ENCODE measurements around the gene CDK5RAP2.
"Not testable (repeated sequence)": the region's sequence is repeated elsewhere in the genome, so short reads cannot be mapped to it uniquely, and the experiment has no call there.

Gene CDK5RAP2

DNA sequence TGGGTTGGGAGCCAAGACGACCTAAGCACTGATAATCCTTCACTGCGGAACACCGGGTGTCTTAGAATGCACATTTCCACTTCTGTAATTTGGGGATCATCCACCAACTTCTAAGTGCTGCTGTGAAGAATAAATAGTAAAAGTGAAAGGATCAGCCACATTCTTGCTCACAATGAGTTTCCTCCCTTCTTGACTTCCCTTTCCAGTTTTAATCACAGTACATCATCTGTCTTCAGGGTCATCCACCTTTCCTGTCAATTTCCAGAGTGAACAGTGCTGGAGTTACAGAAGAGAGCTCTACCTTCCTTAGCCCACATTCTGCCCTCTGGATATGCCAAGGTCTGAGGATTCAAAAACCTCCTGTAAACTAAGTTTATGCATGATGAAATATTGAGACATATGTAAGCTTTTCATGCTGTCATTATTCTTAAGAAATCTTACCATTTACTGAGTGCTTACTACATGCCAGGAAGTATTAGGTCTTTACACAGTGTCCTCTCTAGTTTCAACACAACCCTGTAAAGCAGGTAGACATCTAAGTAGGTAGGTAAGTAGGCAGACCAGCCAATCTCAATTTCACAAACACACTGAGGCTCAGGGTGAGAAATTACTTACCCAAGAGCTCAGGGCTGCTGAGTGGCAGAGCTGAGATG, 105.2 kb downstream of the CDK5RAP2 start:
- DNase-seq (ENCODE audit: low read depth, low spot score), result no peak

DNA sequence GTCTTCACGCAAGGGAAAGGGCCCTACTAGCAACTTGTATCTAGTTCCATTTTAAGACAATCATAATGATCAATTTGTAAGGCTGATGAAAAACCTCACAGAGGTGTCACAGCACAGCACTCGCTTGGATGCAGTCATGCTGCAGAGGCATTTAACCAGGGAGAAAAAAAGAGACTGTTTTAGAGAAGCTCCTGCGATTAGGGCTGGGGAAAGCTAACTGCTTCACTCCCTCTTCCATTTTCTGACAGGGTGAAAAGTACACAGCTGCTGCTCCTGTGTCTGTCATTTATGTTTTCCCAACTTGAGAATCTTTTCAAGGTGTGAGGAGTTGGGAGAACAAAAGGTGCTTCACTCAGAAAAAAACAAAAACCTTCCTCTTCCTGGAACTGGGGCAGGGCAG, 106.4 kb downstream of the CDK5RAP2 start:
- DNase-seq (ENCODE audit: low read depth, low spot score), result no peak

DNA sequence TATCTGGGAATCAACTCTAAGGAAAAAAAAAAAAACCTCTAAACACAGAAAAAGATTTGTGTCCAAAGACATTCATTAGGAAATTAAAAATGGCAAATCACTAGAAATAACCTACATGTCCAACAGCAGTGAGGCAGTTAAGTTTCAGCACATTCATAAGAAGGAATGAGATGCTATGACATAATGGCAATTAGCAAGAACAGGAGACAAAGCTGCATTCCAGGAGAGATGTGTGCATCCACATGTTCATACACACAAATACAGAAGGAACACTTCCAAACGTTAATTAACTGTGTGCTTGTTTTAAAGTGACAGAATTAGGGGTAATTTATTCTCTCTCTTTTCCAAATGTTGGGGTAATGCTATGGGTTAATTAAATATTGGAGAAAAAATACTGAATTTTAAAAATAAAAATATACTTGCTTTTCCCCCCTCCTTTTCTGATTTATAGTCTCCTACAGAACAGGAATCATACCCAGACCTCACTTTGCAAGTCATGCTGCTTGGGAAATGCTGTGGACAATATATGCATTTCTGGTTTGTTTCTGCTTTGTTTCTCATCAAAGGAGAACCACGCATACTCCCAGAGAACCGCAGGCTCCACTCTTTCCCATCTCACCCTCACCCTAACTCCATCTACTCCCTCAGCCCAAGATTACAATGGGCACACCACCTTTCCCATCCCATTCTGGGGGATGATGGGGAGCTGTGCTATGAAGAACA, 114.1 kb downstream of the CDK5RAP2 start:
- no peak for DNase-seq (ENCODE audit: low read depth, low spot score)

DNA sequence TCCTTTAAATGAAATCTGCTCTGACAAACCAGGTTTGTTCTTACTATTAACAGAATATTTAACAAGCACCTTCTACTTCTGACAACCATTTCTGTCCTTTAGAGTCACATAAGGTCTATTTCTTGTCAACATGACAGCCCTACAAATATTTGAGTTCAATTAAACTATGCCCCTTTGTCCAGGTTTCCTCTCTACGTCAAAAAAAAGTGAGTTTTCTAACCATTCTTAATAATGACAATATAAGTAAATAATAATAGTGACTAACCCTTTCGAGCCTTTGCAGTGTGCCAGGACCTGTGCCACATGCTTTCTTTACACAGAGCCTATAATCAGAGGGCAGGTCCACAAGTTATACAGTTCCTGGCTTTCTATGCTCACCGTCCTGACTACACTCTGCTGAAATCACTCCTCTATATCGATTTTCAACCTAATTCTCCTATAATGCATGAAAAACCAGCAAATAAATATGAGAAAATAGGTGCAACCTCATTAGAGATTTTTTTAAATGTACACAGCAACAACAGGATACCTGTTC, 115.0 kb downstream of the CDK5RAP2 start:
- DNase-seq (ENCODE audit: low read depth, low spot score), result no peak

DNA sequence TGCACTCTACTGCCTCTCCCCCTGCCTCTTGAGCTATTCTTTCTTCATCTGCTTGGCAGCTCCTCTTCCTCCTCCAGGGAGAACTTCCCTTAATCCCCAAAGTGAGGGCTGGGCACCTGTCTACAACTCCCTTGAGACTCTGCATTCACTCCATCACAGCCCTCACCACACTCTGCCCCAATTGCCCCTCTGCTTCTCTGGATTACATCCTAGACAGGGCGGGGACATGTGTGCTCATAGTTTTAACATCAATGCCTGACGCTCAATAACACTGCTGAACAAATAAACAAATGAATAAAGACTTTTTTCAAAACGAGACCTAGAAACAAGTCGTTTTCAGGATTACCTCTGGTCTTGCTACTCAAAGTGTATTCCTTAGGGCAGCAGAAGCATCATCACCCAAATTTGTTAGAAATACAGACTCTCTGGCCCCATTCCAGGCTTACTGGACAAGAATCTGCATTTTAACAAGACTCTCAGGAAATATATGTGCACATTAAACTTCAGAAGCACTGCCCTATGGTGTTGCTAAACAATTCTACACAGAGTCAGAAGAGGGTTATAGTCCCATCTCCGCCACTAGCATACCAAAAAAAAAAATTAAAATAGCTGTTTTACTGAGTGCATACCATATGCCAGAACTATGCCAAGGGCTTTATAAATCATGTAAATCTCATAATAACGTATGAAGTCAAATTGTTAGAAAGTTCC, 115.6 kb downstream of the CDK5RAP2 start:
- no peak for DNase-seq (ENCODE audit: low read depth, low spot score)

DNA sequence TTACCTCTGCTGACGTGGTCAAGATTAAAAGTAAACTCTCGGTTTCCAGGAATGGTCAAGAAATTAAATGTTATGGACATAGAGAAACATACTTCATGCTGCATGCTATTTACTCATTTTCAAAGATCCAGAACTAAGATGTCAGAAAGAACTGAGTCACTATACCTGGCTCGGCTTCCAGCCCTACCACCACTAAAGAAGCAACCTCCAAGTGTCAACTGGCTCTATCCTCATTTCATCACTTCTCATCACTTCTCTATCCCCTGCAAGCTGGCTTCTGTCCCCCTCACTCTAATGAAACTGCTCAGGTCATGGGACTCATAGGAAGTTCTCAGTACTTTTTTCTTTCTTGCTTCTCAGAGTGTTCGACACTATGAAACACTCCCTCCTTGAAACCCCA, 116.2 kb downstream of the CDK5RAP2 start:
- no peak for DNase-seq (ENCODE audit: low read depth, low spot score)

DNA sequence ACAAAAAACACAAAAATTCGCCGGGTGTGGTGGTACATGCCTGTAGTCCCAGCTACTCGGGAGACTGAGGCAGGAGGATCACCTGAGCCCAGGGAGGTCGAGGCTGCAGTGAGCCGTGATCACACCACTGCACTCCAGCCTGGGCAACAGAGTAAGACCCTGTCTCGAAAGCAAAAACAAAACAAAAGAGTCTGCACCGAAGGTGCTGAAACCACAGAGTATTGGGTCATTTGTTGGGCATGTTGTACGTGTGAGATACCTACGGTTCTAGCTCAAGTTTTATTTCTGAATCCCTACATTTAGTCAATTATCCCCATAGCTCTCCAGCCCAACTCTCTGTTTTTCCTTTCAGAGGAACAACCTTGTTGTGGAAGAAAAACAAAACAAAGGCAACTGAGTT, 118.3 kb downstream of the CDK5RAP2 start:
- not testable (repeated sequence) for DNase-seq (ENCODE audit: low read depth, low spot score)

DNA sequence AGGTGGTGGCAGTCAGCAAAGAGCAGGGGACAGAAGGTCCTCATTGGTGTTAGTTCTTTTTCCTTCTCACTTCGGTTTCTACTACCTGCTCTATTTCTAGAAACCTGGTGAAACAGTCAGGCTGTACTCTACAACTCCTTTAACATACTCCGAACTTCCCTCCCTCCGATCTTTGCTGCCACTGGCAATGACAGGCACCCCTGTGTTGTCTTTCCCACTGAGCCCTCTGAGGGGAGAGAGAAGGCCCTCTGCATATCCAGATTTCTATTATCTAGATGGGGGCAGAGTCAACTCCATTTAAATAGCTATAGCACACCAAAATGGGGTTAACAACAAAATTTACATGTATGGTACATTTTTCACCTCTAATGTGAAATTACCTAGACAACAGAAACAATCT, 123.7 kb downstream of the CDK5RAP2 start:
- DNase-seq (ENCODE audit: low read depth, low spot score), result no peak

DNA sequence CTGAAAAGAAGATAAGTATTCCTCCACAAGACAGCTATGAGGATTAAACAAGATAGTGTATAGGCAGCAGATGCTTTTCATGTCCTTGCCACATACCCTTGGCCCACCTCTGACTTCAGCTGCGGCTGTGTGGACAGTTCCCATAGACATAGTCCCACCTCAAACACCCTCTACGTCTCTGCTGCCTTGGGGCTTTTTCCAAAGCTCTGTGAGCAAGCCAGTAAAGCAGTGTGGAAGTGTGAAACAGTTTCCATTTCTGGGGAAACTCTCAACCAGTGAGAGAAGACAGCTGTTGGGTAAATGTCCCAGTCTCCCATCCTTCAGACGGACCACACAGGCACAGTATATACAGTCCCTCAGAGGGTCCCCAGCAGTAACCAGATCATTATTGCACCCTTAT, 125.5 kb downstream of the CDK5RAP2 start:
- DNase-seq (ENCODE audit: low read depth, low spot score), result no peak

DNA sequence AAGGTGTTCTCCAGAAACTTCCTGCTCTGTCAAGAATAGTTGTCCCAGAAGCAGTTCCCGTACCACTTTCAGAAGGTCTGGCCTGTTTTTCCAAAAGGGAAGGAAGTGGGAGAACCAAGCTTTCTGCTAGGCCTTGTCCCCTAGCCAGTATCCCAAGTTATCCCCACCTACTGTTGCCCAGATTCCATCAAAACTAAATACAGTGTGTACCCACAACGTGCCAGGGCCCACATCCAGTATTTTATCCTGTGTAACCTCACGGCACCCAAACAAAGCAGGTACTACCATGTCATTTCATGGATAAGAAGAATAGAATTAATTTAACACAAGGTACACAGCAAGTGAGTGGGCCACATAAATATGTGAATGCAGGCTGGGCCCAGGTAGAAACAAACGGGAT, 126.2 kb downstream of the CDK5RAP2 start:
- no peak for DNase-seq (ENCODE audit: low read depth, low spot score)

DNA sequence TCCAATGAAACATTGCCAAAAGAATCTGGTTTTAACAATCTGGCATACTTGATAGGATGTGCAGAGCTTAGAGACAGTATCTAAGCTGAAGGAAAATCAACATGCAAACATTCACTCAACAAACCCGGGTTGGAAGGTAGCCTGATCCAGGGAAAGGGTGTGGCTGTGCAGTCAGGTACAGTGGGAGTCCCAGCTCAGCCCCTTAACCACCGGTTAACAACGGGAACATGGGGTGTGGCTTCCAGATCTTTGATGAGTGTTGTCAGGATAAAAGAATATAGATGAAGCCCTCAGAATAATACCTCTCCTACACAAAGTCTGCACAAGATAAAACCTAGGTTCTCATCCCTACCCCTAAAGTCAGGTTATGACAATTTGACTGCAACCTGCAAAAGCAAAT, 127.3 kb downstream of the CDK5RAP2 start:
- no peak for DNase-seq (ENCODE audit: low read depth, low spot score)

DNA sequence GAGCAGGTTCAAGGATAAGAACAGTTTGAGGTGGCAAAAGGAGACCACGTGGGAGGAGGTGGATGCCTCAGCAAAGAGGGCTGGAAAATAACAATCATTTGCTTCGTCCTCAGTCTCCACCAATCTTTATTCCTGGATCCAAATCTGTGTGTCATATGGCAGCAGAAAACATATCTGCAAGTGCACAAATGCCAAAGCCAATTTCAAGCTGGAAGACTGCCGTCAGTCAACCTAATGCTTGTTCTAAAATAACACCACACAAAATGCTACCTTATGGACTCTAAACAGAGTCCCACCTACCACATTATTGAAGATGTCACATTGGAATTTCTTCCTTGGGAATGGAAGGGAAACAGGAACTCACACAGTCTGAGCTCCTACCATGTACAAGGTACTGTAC, 129.1 kb downstream of the CDK5RAP2 start:
- DNase-seq (ENCODE audit: low read depth, low spot score), result no peak

DNA sequence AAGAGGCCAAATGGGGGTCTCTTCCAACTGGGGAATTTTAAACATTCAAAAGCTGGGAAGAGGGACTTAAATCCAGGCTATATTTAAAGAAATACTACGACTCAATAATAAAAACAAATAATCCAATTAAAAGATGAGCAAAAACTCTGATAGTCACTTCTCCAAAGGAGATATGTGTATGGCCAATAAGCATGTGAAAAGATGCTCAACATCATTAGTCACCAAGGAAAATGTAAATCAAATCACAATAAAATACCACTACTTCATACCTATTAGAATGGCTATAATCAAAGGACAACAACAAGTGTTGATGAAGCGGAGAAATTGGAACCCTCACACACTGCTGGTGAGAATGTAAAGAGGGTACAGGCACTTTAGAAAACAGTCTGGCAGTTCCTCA, 130.4 kb downstream of the CDK5RAP2 start:
- no peak for DNase-seq (ENCODE audit: low read depth, low spot score)

DNA sequence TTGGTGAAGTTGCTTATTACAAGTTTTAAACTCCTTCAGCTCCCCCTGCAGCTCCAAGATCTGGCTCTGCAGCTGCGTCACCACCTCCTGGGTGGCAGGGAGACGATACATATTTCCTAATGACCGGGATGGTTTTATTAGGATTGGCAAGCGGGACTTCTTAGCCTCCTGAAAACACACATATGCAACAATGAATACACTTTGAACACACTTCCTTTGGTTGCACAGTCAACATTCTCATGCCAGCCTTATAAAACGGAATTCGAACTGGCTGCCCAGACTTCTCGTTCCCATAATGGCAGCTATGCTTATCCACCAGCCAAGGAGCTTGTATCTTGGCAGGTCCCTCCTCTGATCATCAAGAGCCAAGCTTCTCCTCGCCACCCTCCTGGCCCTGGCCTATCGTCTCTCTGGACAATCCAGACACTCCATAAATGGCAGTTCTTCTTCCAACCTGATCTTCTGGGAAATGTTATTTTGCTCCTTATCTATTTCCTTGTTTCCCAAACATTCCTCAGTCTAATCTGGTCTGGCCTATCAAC, 131.9 kb downstream of the CDK5RAP2 start:
- no peak for DNase-seq (ENCODE audit: low read depth, low spot score)

DNA sequence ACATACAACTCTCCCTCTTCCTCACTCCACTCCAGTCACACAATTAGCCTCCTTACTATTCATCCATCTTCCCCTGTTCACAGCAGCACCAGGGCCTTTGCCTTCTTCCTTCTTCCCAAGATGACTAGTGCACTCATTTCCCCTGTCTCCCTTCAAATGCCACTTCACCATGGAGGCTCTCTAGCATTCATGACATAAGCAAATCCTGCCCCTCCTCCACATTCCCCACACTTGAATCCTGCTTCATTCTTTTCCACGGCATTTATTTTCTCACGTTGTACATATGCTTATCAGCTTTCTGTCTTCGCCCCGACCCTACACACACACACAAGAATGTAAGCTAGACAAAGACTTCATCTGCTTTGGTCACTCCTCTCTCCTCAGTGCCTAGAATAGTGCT, 133.3 kb downstream of the CDK5RAP2 start:
- no peak for DNase-seq (ENCODE audit: low read depth, low spot score)

DNA sequence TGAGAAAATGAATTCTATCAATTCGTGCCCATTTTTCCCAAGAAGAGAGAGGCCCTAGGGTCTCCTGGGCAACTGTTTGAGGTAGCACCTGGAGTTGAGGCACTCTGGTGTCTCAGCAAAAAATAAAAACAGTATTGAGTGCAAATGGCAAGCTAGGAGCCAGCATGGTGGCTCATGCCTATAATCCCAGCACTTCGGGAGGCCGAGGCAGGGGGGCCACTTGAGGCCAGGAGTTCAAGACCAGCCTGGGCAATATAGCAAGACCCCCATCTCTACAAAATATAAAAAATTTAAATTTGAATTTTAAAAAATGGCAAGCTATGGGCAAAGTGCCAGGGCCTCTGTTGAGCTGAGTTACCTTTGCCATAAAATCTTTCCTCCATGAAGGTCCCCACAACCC, 136.0 kb downstream of the CDK5RAP2 start:
- no peak for DNase-seq (ENCODE audit: low read depth, low spot score)

DNA sequence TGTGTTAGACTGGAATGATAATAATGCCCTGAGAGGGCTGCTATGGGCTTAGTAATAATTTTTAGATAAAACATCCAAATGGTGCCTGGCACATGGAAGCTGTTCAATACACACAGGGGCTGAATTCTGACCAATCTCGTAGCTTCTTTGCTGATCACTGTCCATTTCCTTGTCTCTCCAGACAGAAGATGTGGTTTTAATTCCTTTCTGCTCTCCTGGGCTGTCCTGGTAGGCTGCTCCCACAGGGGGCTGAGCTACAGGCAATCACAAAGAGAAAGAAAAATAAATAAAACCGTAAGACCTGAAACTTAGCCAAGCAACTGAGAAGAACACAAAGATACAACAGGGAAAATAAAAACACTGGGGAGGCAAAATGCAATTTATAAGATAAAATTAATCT, 136.5 kb downstream of the CDK5RAP2 start:
- no peak for DNase-seq (ENCODE audit: low read depth, low spot score)

DNA sequence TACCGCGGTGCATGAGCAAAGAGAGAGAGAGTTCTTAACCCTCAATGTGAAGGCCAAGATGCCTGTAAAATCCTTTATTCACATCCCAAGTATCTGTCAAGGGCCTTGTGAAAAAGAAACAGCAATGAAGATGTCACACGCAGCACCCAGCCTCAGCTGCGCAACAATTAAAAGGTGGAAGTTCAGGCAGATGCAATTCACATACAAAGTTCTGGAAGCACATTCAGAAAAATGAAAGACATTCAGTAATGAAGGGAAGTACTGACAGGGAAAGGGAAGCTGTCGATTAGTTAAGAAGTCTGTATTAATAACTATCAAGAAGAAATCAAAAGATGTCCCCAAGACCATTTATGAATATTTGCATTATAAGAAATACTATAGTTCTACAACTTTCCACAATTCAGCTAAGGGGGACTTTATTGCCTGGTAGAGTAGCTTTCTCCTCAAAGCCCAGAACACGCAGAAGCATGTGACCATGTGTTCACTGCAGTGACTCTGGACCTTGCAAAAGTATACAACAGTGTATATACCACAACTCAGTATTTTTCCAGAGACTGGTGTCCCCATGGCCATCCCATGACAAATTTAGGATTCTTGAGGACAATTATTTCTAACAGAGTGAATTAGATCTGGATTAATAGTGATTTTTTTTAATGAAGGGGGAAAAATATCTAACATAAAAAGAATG, 137.5 kb downstream of the CDK5RAP2 start:
- DNase-seq (ENCODE audit: low read depth, low spot score), result no peak

DNA sequence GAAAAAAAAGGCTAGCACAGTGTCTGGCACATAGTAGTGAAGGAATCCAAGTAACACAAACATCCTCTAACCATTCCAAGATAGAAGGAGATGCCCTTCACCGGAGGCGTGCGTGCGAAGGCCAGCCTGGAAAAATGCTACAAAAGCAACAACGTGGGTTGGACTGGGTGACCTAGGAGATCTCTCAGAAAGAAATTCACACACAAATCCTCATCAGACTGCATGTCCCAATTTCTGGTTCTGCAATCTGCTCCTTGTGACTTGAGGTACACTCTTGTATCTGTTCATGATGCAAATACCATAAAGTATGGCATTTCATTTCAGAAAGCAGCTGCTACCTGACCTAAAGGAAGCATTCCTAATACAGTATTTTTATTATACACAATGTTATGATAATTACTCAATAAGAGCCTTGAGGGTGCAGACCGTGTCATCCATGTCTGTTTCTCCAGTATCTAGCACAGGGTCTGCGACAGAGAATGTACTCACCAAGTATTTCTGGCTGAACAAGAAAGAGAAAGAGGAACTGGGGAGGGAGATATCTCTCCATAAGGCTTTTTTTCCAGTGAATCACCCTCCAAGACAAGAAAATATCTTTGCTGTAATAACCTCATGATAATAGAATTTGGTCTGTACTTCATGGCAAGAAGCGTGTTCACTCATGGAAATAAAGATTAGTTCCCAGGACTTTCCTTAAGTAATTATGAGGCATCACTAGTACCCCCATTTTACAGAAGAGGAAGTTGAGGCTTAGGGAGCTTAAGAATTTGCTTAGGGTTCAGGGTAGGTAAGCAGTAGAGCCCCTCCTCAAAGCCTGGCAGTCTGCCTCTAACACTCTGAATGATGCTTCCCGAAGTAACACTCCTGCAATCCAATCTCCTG, 138.3 kb downstream of the CDK5RAP2 start:
- DNase-seq (ENCODE audit: low read depth, low spot score), result no peak

DNA sequence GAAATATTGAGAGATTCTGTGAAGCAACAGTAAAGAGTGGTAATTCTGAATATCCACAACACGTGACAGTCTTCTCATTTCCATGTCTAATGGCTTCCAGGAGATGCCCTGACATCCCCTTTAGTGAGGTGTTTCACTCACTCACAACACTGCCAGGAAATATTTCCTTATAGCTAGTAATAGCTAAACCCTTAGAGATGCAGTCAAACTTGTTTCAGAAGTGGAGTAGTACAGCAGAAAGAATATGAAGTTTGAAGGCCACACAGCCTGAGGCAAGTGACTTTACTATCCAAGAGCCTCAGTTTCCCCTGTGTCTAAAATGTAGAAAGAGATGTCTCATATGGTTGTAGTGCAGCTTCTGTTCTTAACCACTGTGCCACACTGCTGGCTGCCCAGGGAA, 139.2 kb downstream of the CDK5RAP2 start:
- DNase-seq (ENCODE audit: low read depth, low spot score), result no peak

DNA sequence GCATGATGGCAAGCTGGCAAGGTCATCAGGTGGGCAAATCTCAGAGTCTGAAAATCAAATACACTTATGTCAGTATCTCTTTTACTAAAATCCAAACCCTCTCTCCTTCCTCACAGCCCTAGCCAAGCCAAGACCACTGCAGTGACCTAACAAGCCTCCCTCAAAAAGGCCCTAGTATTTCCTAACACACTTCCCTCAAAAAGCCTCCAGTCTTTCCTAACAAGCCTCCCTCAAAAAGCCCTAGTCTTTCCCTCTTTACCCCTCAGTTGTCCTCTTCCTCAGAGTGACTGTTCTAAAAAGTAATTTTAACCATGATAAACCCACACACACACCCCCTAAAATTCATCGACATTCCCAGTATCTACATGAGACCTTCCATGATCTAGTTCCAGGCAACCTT, 140.0 kb downstream of the CDK5RAP2 start:
- no peak for DNase-seq (ENCODE audit: low read depth, low spot score)

Data from activated naive CD8-positive, alpha-beta T cell treated with anti-CD3 and anti-CD28 coated beads, Interleukin-2, amount 50 U/mL, for 16 hours (primary cell).